ENCODE data around the gene PYGO1.
"Not testable (repeated sequence)": the region's sequence is repeated elsewhere in the genome, so short reads cannot be mapped to it uniquely, and the experiment has no call there.

PYGO1 gene
- total RNA-seq, result 0 to 4.2 (median 0.20) reads per million in 17 experiments

GRCh38 chr15:55588070-55588814, at the start of gene PYGO1:
PYGO1 (minus strand) TSS chr15:55588345; CDS start chr15:55587883, 462 bp downstream.
- DNase-seq, result peak; percentile 44 to 78 (median 60)

- no peak for DNase-seq
Measured at GRCh38 chr15:55637086-55637485, 48.9 kb upstream of the PYGO1 start.

- no peak for DNase-seq
Measured at GRCh38 chr15:55633731-55634130, 45.6 kb upstream of the PYGO1 start.

GRCh38 chr15:55632434-55632833, 44.3 kb upstream of the PYGO1 start:
- DNase-seq, result no peak

GRCh38 chr15:55630858-55631257, 42.7 kb upstream of the PYGO1 start:
- DNase-seq, result peak in 3 of 4 experiments; percentile 3 to 11 (median 8)

GRCh38 chr15:55628369-55628730, 40.2 kb upstream of the PYGO1 start:
- DNase-seq, result peak in 3 of 4 experiments; percentile 15 to 35 (median 23)

GRCh38 chr15:55627730-55628368, 39.7 kb upstream of the PYGO1 start:
- DNase-seq, result peak; percentile 76 to 85 (median 79)

GRCh38 chr15:55619783-55620182, 31.6 kb upstream of the PYGO1 start:
- no peak for DNase-seq

GRCh38 chr15:55618387-55618786, 30.2 kb upstream of the PYGO1 start:
- DNase-seq, result no peak

GRCh38 chr15:55615445-55615844, 27.3 kb upstream of the PYGO1 start:
- DNase-seq, result no peak

GRCh38 chr15:55613727-55614126, 25.6 kb upstream of the PYGO1 start:
- DNase-seq, result no peak

- DNase-seq, result no peak
Measured at GRCh38 chr15:55606214-55606613, 18.1 kb upstream of the PYGO1 start.

- DNase-seq, result no peak
Measured at GRCh38 chr15:55601374-55601773, 13.2 kb upstream of the PYGO1 start.

GRCh38 chr15:55599439-55599838, 11.3 kb upstream of the PYGO1 start:
- DNase-seq, result no peak

- DNase-seq, result not testable (repeated sequence)
Measured at GRCh38 chr15:55593019-55593418, 4.9 kb upstream of the PYGO1 start.

- DNase-seq, result no peak
Measured at GRCh38 chr15:55590788-55591187, 2.6 kb upstream of the PYGO1 start.

- no peak for DNase-seq
Measured at GRCh38 chr15:55589287-55589686, 1.1 kb upstream of the PYGO1 start.

- DNase-seq, result no peak
Measured at GRCh38 chr15:55588815-55589115, 620 bp upstream of the PYGO1 start.

GRCh38 chr15:55587321-55588069, 650 bp downstream of the PYGO1 start:
- DNase-seq, result peak in 1 of 4 experiments; percentile 18

- no peak for DNase-seq
Measured at GRCh38 chr15:55586808-55587207, 1.3 kb downstream of the PYGO1 start.

- no peak for DNase-seq
Measured at GRCh38 chr15:55576943-55577342, 11.2 kb downstream of the PYGO1 start.

- DNase-seq, result no peak
Measured at GRCh38 chr15:55574096-55574495, 14.0 kb downstream of the PYGO1 start.

- no peak for DNase-seq
Measured at GRCh38 chr15:55573224-55573623, 14.9 kb downstream of the PYGO1 start.

Measured in suppressor macrophage (primary cell).